HCT116 (cell line): ENCODE data around the gene CRTC3. TPM values are rescaled to one million over a fixed set of nuclear protein-coding genes. Genes with fewer than 3 reads are reported as not detected.

Experiments
- ATAC-seq: fragments of 200-7000 bp; cut with Tn5 transposase; 2 replicates; pipeline ENCODE4 v1.9.1; 2020; ENCODE audit warnings: mild to moderate bottlenecking, moderate library complexity
- BruUV-seq: library from RNA; stranded (reverse); fragments of 400-500 nt; replicated peaks from 2 replicates; lab custom pipeline; 2021; lab: Mats Ljungman, UMichigan
- CTCF ChIA-PET: fragments of 300-600 bp; sonication (Branson Sonifier 250); formaldehyde crosslinking; loops from one replicate; lab custom pipeline; 2021; ENCODE audit warnings: antibody characterized with exemption; lab: Charles Lee
- POLR2A ChIA-PET: fragments of 300-600, 350-600 bp; sonication (Branson Sonifier 250); formaldehyde crosslinking; loops from one replicate; lab custom pipeline; 2021; ENCODE audit warnings: antibody characterized with exemption; lab: Charles Lee
- RAD21 ChIA-PET, 2 experiments: fragments of 300-600 bp; sonication (Branson Sonifier 250); formaldehyde crosslinking; loops; one replicate each; lab custom pipeline; 2023; ENCODE audit warnings: low total read pairs in 2 of 2; ENCODE audit not compliant: uncharacterized antibody in 2 of 2, unreplicated experiment in 2 of 2, low non-redundant PET in 1 of 2; lab: Charles Lee
- DNase-seq: peaks from one replicate; pipeline ENCODE4 v3.0.0-alpha.2; 2010; ENCODE audit warnings: low read depth, low spot score
- H2AFZ ChIP-seq: fragments of 200-600 bp; shearing (Covaris generic), sonication (generic); 2 replicates; pipeline ENCODE4 v1.6.1; 2017; ENCODE audit warnings: low read depth, mixed run types, mixed read lengths, antibody characterized with exemption, low read length; ENCODE audit not compliant: poor library complexity, severe bottlenecking
- H3K27ac ChIP-seq: 2 replicates; pipeline ENCODE4 v1.5.1; 2012; ENCODE audit warnings: low read depth, low read length
- H3K27me3 ChIP-seq: fragments of 200-600 bp; sonication (generic); 2 replicates; pipeline ENCODE4 v1.6.1; 2016; ENCODE audit warnings: mixed run types, low read length, mixed read lengths; ENCODE audit not compliant: insufficient read depth
- H3K36me3 ChIP-seq, 2 experiments: fragments of 200-500 bp in 1 of 2; fragments of 200-600 bp in 1 of 2; sonication (Bioruptor generic) in 1 of 2; sonication (generic) in 1 of 2; 2 replicates each; pipeline versions ENCODE4 v1.5.1 to v1.6.1; 2014 to 2016; ENCODE audit warnings: low read length in 2 of 2, inconsistent platforms in 1 of 2, mixed read lengths in 1 of 2, mixed run types in 1 of 2; ENCODE audit not compliant: insufficient read depth in 2 of 2, control insufficient read depth in 1 of 2
- H3K4me1 ChIP-seq, 2 experiments: fragments of 200-600 bp in 1 of 2; sonication (generic) in 1 of 2; 2 replicates each; pipeline versions ENCODE4 v1.5.1 to v1.6.1; 2012 to 2017; ENCODE audit warnings: low read length in 2 of 2, inconsistent platforms in 1 of 2, mild to moderate bottlenecking in 1 of 2, mixed read lengths in 1 of 2, mixed run types in 1 of 2, moderate library complexity in 1 of 2; ENCODE audit not compliant: insufficient read depth in 2 of 2, control insufficient read depth in 1 of 2
- H3K4me2 ChIP-seq: fragments of 200-600 bp; sonication (generic); 2 replicates; pipeline ENCODE4 v1.6.1; 2017; ENCODE audit warnings: mixed run types, low read length, mixed read lengths
- H3K4me3 ChIP-seq, 2 experiments: fragments of 200-600 bp in 1 of 2; sonication (generic) in 1 of 2; replicated peaks in 1 of 2; 2 replicates each; pipeline ENCODE4 v1.5.1; 2011 to 2016; ENCODE audit warnings: low read length in 2 of 2, control low read depth in 1 of 2, low read depth in 1 of 2, mild to moderate bottlenecking in 1 of 2, mixed read lengths in 1 of 2, mixed run types in 1 of 2
- H3K79me2 ChIP-seq: fragments of 200-600 bp; sonication (generic); 2 replicates; pipeline ENCODE4 v1.6.1; 2017; ENCODE audit warnings: mild to moderate bottlenecking, mixed run types, low read length, moderate library complexity, mixed read lengths; ENCODE audit not compliant: insufficient read depth
- H3K9ac ChIP-seq: fragments of 200-600 bp; sonication (generic); 2 replicates; pipeline ENCODE4 v1.6.1; 2016; ENCODE audit warnings: low read length, mixed read lengths
- H3K9me2 ChIP-seq: fragments of 200-600 bp; sonication (generic), shearing (Covaris generic); 2 replicates; pipeline ENCODE4 v1.6.1; 2017; ENCODE audit warnings: mixed run types, mild to moderate bottlenecking, moderate library complexity; ENCODE audit not compliant: insufficient read depth
- H3K9me3 ChIP-seq, 2 experiments: fragments of 200-500 bp in 1 of 2; fragments of 200-600 bp in 1 of 2; sonication (Bioruptor generic) in 1 of 2; sonication (generic) in 1 of 2; 2 replicates each; pipeline ENCODE4 v1.6.1; 2014 to 2017; ENCODE audit warnings: low read length in 2 of 2, mixed read lengths in 2 of 2, inconsistent platforms in 1 of 2, low read depth in 1 of 2, mild to moderate bottlenecking in 1 of 2, mixed run types in 1 of 2, moderate library complexity in 1 of 2; ENCODE audit not compliant: control insufficient read depth in 1 of 2, insufficient read depth in 1 of 2
- H4K20me1 ChIP-seq: fragments of 200-600 bp; sonication (generic), shearing (Covaris generic); 2 replicates; pipeline ENCODE4 v1.6.1; 2017; ENCODE audit warnings: mixed run types, mild to moderate bottlenecking, moderate library complexity; ENCODE audit not compliant: insufficient read depth
- EGR1 ChIP-seq: IDR thresholded peaks from 2 replicates; pipeline ENCODE4 v1.6.1; 2012; ENCODE audit warnings: low read depth
- ELF1 ChIP-seq: IDR thresholded peaks from 2 replicates; pipeline ENCODE4 v1.6.1; 2012; ENCODE audit warnings: low read depth, borderline replicate concordance
- EZH2 ChIP-seq: fragments of 200-600 bp; sonication (generic); IDR thresholded peaks from 2 replicates; pipeline ENCODE4 v1.6.1; 2017; ENCODE audit warnings: antibody characterized with exemption, mixed run types
- JUND ChIP-seq: IDR thresholded peaks from 2 replicates; pipeline ENCODE4 v1.6.1; 2012
- POLR2A ChIP-seq: IDR thresholded peaks from 2 replicates; pipeline ENCODE4 v1.7.0; 2011; ENCODE audit warnings: borderline replicate concordance; ENCODE audit not compliant: insufficient read depth, insufficient read length; ENCODE audit errors: extremely low read depth
- POLR2AphosphoS5 ChIP-seq: IDR thresholded peaks from 2 replicates; pipeline ENCODE4 v1.6.1; 2011; ENCODE audit warnings: mild to moderate bottlenecking, low read depth, low read length, moderate library complexity
- intact Hi-C: fragments of 100-400 bp; cut with micrococcal nuclease; formaldehyde crosslinking; loops from 2 replicates; pipeline ENCODE4 v1.10.0; 2022
- total RNA-seq: library from RNA; stranded (reverse); gene quantifications from one replicate; pipeline ENCODE4 v1.2.1, GENCODE V29; 2021; ENCODE audit not compliant: unreplicated experiment

The CRTC3 gene
- total RNA-seq, 1 experiment from 2014 or later = 20.7 TPM

DNA sequence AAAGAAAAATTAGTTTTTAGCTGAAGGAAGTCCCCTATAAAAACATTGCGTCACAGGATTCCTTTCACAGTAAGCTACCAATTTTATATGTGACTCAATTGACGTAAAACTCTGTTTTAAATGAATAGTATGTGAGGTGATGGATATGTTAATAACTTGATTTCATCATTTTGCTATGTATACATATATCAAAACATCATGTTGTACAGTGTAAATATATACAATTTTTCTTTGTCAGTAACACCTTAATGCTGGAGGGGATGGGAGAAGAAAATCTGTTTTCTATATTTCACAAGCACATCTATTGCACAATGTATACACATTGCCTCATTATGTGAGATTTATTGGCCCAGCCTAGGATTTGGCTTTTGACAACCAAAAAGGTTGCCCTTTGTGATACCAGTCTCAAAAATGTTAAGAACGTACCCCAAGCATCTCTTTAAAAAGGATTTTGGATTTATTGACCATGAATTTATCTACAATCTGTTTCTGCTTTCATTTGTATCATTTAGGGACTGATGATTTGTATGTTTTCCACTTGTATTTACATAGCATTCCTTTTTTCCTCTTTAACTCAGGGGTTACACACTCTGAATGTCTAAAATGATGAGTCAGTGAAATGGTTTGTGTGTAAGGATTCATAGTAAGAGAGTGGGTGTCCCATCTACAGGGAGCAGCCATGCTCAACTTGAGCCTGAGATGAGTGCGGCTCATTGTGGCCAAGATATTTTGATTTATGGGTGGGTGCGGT lies 62.6 kb downstream of the CRTC3 start:
- no peak overlapping the region for H3K4me3 ChIP-seq
- ChIA-PET CTCF (interaction anchor here (1.7 kb wide), 1 partner anchor 12 kb away, joined by 4 read pairs; no protein-coding TSS in a partner anchor), POLR2A (no interaction called here), RAD21 (no interaction called here)
- H3K9ac ChIP-seq = no peak overlapping the region
- no peak for ATAC-seq
- H3K4me2 ChIP-seq = no peak overlapping the region
- H3K79me2 ChIP-seq = no peaks in the 10 kb centered on the region
- TF ChIP-seq JUND = no peak
- no peak for TF ChIP-seq EZH2
- no peak for TF ChIP-seq EGR1
- TF ChIP-seq POLR2A = no peak
- TF ChIP-seq ELF1 = no peak
- H3K4me1 ChIP-seq = no peaks in the 10 kb centered on the region
- intact Hi-C loops = no loop called here
- no peaks in the 10 kb centered on the region for H3K9me2 ChIP-seq
- H3K27me3 ChIP-seq = no peaks in the 10 kb centered on the region
- H3K9me3 ChIP-seq = no peaks in the 10 kb centered on the region
- no peak for DNase-seq
- H3K36me3 ChIP-seq = no peaks in the 10 kb centered on the region
- no peak overlapping the region for H3K27ac ChIP-seq
- no peak overlapping the region for H2AFZ ChIP-seq
- BruUV-seq = no TSS peak
- no peaks in the 10 kb centered on the region for H4K20me1 ChIP-seq

DNA sequence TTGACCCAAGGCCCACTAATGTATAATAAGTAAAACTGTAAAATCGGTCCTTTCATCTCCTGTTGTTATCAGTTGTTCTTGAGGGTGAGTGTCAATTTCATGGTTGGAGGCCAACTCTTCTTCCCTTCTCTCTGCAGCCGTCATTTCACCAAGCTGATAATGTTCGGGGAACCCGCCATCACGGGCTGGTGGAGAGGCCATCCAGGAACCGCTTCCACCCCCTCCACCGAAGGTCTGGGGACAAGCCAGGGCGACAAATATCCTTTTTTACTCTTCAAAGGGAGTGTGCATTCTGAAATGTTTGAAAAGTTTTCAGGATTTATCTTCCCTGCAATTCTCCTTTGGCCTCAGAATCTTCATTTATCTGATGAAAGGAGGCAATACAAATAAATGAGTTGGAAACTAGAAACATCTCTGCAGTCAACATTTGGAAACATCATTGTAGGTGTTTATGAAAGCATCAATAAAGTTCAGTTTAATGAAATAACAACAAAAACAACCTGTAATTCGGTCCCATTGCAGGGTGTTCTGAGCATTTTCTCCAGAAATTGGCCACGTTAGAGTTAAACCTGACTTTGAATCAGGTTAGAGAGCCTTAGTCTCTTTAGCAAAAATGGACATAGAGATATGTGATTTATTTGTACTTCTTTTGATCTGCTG lies 63.9 kb downstream of the CRTC3 start:
- RAD21 ChIA-PET = no interaction called here
- H3K27ac ChIP-seq = no peak overlapping the region
- TF ChIP-seq POLR2AphosphoS5 = no peak
- TF ChIP-seq ELF1 = no peak
- intact Hi-C loops = no loop called here
- no TSS peak for BruUV-seq
- H3K79me2 ChIP-seq = no peaks in the 10 kb centered on the region
- no peaks in the 10 kb centered on the region for H4K20me1 ChIP-seq
- ATAC-seq = no peak
- H3K9me3 ChIP-seq = no peaks in the 10 kb centered on the region
- H3K27me3 ChIP-seq = no peaks in the 10 kb centered on the region
- no peak overlapping the region for H2AFZ ChIP-seq
- no peak overlapping the region for H3K9ac ChIP-seq
- POLR2A ChIA-PET = no interaction called here
- no peak overlapping the region for H3K4me2 ChIP-seq
- no peak for DNase-seq
- no peaks in the 10 kb centered on the region for H3K36me3 ChIP-seq
- H3K4me3 ChIP-seq = no peak overlapping the region
- CTCF ChIA-PET = no interaction called here
- peaks cover 4 to 9% of the 10 kb centered on the region in 2 experiments; a peak in 3 of 4 replicates for H3K4me1 ChIP-seq
- no peaks in the 10 kb centered on the region for H3K9me2 ChIP-seq
